Gastroesophageal sphincter (tissue), 2 donors: ENCODE data around the gene TUBA3D.

Source experiments
- EP300 ChIP-seq: sonication (generic); formaldehyde crosslinking; IDR thresholded peaks from one replicate; pipeline ENCODE4 v1.6.1; 2017; ENCODE audit warnings: antibody characterized with exemption, mild to moderate bottlenecking
- POLR2AphosphoS5 ChIP-seq: sonication (generic); formaldehyde crosslinking; IDR thresholded peaks from one replicate; pipeline ENCODE4 v1.6.1; 2017; ENCODE audit warnings: antibody characterized with exemption

DNA sequence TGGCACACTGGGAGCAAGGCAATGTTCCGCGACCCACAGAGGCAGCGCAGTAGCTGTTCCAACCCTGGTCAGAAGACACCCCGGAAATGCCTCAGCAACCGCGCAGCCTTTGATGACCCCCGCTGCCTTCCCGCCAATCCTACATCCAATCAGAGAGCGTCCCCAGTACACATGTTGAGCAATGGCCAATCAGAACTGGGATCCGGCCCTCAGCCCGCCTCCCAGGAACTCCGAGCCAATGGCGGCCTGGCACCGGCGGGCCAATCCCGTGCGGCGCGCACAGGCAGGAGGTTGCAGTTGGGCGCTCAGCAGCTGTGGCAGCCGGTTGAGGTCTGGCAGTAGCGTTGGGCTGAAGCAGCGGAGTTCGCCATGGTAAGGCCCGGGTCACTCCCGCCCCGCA, at the start of gene TUBA3D:
- TF ChIP-seq EP300 (no peak), POLR2AphosphoS5 (no peak)
